Measurements from ENCODE around the gene ERG. TPM values are rescaled to one million over a fixed set of nuclear protein-coding genes. Genes with fewer than 3 reads are reported as not detected.

The ERG gene
- total RNA-seq, 1 donor from 2014 or later = not detected

GRCh38 chr21:38524168-38525153 lies 26.2 kb upstream of the ERG start:
- H3K27ac Mint-ChIP-seq = no peak overlapping the region
- no peak for DNase-seq
- no peak for ATAC-seq (ENCODE audit: low read depth)
- no peaks in the 10 kb centered on the region for H3K27me3 Mint-ChIP-seq
- no peaks in the 10 kb centered on the region for H3K36me3 Mint-ChIP-seq (ENCODE audit: low read depth)
- CTCF ChIA-PET = no interaction called here
- intact Hi-C loops (cut with micrococcal nuclease) = no loop called here
- no peaks in the 10 kb centered on the region for H3K4me1 Mint-ChIP-seq
- no peak overlapping the region for H3K4me3 Mint-ChIP-seq
- POLR2A ChIA-PET = no interaction called here
- no peak for TF ChIP-seq CTCF (IDR thresholded peaks at IDR 0.05)
- H3K9me3 Mint-ChIP-seq = no peaks in the 10 kb centered on the region

- POLR2A ChIA-PET = no interaction called here
- Mint-ChIP-seq H3K27ac (no peak overlapping the region), H3K9me3 (no peaks in the 10 kb centered on the region), H3K4me1 (no peaks in the 10 kb centered on the region), H3K36me3 (ENCODE audit: low read depth) (no peaks in the 10 kb centered on the region), H3K4me3 (no peak overlapping the region), H3K27me3 (no peaks in the 10 kb centered on the region)
- ATAC-seq (ENCODE audit: low read depth) = no peak
- CTCF ChIA-PET = no interaction called here
- TF ChIP-seq CTCF (IDR thresholded peaks at IDR 0.05) = no peak
- intact Hi-C loops (cut with micrococcal nuclease) = no loop called here
- DNase-seq = no peak
Observed at GRCh38 chr21:38520511-38520910, 22.2 kb upstream of the ERG start.

- POLR2A ChIA-PET = no interaction called here
- Mint-ChIP-seq H3K27ac (no peak overlapping the region), H3K9me3 (no peaks in the 10 kb centered on the region), H3K36me3 (ENCODE audit: low read depth) (no peaks in the 10 kb centered on the region), H3K4me3 (no peak overlapping the region), H3K27me3 (peaks cover 4% of the 10 kb centered on the region), H3K4me1 (no peaks in the 10 kb centered on the region)
- CTCF ChIA-PET = no interaction called here
- no peak for ATAC-seq (ENCODE audit: low read depth)
- DNase-seq = no peak
- intact Hi-C loops (cut with micrococcal nuclease) = no loop called here
- no peak for TF ChIP-seq CTCF (IDR thresholded peaks at IDR 0.05)
Observed at GRCh38 chr21:38511662-38512243, 13.5 kb upstream of the ERG start.

GRCh38 chr21:38511198-38511597 lies 12.9 kb upstream of the ERG start:
- H3K36me3 Mint-ChIP-seq (ENCODE audit: low read depth) = no peaks in the 10 kb centered on the region
- DNase-seq = no peak
- peaks cover 4% of the 10 kb centered on the region for H3K27me3 Mint-ChIP-seq
- H3K4me3 Mint-ChIP-seq = no peak overlapping the region
- ChIA-PET CTCF (no interaction called here), POLR2A (no interaction called here)
- H3K4me1 Mint-ChIP-seq = no peaks in the 10 kb centered on the region
- H3K27ac Mint-ChIP-seq = no peak overlapping the region
- TF ChIP-seq CTCF (IDR thresholded peaks at IDR 0.05) = no peak
- ATAC-seq (ENCODE audit: low read depth) = no peak
- intact Hi-C loops (cut with micrococcal nuclease) = no loop called here
- H3K9me3 Mint-ChIP-seq = no peaks in the 10 kb centered on the region

GRCh38 chr21:38507374-38507942 lies 9.2 kb upstream of the ERG start:
- Mint-ChIP-seq H3K9me3 (no peaks in the 10 kb centered on the region), H3K4me1 (no peaks in the 10 kb centered on the region)
- CTCF ChIA-PET = no interaction called here

More at GRCh38 chr21:38507374-38507942, 9.2 kb upstream of the ERG start:
- TF ChIP-seq CTCF (IDR thresholded peaks at IDR 0.05) = no peak
- POLR2A ChIA-PET = no interaction called here
- no peak overlapping the region for H3K4me3 Mint-ChIP-seq
- DNase-seq = no peak
- no peak for ATAC-seq (ENCODE audit: low read depth)
- peaks cover 9% of the 10 kb centered on the region for H3K27me3 Mint-ChIP-seq
- H3K36me3 Mint-ChIP-seq (ENCODE audit: low read depth) = no peaks in the 10 kb centered on the region
- intact Hi-C loops (cut with micrococcal nuclease) = loop anchor here (5.0 kb wide), 2 partner anchors 225 to 880 kb away; no protein-coding TSS in a partner anchor
- no peak overlapping the region for H3K27ac Mint-ChIP-seq
